Measurements from ENCODE around the gene LNX1.

The LNX1 gene

DNA sequence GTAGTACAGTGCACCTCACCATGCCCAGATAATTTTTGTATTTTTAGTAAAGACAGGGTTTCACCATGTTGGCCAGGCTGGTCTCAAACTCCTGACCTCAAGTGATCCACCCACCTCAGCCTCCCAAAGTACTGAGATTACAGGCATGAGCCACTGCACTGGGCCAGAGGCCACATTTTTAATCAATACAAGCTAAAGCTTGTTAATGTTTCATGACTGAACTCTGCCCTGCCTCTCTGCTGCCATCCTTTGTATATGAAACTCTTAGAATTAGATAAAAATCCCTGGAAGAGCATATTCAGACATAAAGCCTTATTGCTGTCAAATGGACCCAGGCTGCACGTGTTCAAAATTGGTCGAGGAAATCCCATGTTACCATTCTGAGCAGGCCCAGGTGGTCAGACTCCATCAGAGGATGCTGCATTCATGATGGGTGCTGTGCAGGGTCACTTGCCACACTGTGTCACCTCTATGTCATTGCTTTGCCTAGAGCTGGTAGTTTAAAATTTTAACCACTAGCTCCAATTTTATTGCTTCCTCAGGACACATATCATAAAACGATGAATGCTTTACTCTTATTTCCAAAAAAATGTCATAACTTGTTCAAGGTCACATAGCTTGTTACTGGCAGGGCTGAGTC, 45.2 kb downstream of the LNX1 start:
- peaks cover 11% of the 10 kb centered on the region for H3K27me3 Mint-ChIP-seq
- H3K27ac Mint-ChIP-seq, result no peak overlapping the region
- no peak overlapping the region for H3K4me3 Mint-ChIP-seq
- no peaks in the 10 kb centered on the region for H3K36me3 Mint-ChIP-seq (ENCODE audit: low read depth)
- no peaks in the 10 kb centered on the region for H3K4me1 Mint-ChIP-seq (ENCODE audit: low read depth)
- DNase-seq, result no peak
- no peaks in the 10 kb centered on the region for H3K9me3 Mint-ChIP-seq

DNA sequence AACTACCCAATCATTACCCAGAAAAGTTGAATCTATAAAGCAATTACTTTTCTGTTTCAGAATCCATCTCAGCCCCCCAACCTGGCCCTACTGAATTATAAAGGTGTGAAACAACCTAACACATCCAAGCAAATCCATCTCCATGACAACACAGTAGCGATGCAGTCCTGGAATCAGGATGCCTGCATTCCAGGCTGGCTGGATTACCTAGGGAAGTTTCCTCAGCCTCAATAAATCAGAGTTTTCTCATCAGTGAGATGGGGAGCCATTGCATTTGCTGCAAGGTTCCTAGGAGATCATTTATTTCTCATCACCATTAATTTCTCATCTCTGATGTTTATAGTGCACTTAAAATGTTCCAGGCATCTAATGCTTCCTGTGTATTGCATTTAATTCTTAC, 46.0 kb downstream of the LNX1 start:
- Mint-ChIP-seq H3K4me1 (ENCODE audit: low read depth) (no peaks in the 10 kb centered on the region), H3K9me3 (no peaks in the 10 kb centered on the region), H3K4me3 (no peak overlapping the region), H3K27me3 (peaks cover 11% of the 10 kb centered on the region), H3K36me3 (ENCODE audit: low read depth) (no peaks in the 10 kb centered on the region), H3K27ac (no peak overlapping the region)
- no peak for DNase-seq

DNA sequence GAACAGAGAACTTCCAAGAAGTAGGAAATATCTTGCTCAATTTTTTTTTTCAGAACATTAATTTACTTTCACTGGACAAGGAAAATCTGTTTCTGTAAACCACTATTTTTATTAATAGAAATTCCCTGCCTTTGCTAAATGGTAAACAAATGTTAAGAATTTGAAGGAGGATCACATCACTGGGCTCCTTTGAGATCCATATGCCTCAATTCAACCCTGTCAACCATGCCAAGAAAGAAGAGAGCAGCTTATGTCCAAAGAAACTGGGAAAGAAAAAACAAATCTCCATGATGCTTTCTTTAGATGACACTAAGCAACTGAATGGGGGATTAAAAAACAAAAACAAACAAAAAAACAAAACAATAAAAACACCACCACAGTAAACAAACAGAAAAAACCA, 47.7 kb downstream of the LNX1 start:
- Mint-ChIP-seq H3K36me3 (ENCODE audit: low read depth) (no peaks in the 10 kb centered on the region), H3K4me3 (no peak overlapping the region), H3K27ac (no peak overlapping the region), H3K27me3 (peaks cover 12% of the 10 kb centered on the region), H3K9me3 (no peaks in the 10 kb centered on the region), H3K4me1 (ENCODE audit: low read depth) (no peaks in the 10 kb centered on the region)
- DNase-seq, result no peak

GRCh38 chr4:53541577-53542206, 49.6 kb downstream of the LNX1 start:
- H3K27ac Mint-ChIP-seq, result no peak overlapping the region
- H3K4me1 Mint-ChIP-seq (ENCODE audit: low read depth), result no peaks in the 10 kb centered on the region
- H3K9me3 Mint-ChIP-seq, result no peaks in the 10 kb centered on the region
- no peaks in the 10 kb centered on the region for H3K36me3 Mint-ChIP-seq (ENCODE audit: low read depth)
- peaks cover 20% of the 10 kb centered on the region for H3K27me3 Mint-ChIP-seq
- no peak for DNase-seq
- no peak overlapping the region for H3K4me3 Mint-ChIP-seq

GRCh38 chr4:53538756-53539155, 52.5 kb downstream of the LNX1 start:
- no peak for DNase-seq
- Mint-ChIP-seq H3K4me3 (no peak overlapping the region), H3K4me1 (ENCODE audit: low read depth) (no peaks in the 10 kb centered on the region), H3K27ac (no peak overlapping the region), H3K36me3 (ENCODE audit: low read depth) (no peaks in the 10 kb centered on the region), H3K27me3 (peaks cover 23% of the 10 kb centered on the region), H3K9me3 (no peaks in the 10 kb centered on the region)

DNA sequence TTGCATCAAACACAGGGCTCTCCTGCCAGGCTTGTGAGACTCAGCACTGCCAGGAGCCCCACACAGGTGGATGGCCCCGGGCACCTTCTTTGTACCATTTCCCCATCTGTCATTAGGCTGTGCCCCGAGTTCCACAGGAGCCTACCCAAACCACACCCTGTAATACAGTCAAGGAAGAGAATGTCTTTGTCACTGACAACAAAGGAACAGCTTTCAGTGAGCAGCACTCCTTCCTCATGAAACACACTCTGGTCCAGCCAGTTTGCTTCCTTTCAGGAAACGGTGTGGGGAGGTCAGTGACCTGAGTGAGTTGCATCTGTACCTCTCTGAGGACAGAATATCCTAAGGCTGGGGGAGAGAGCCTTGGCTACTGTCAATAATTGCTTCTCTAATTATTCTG, 53.7 kb downstream of the LNX1 start:
- Mint-ChIP-seq H3K9me3 (no peaks in the 10 kb centered on the region), H3K27ac (no peak overlapping the region), H3K36me3 (ENCODE audit: low read depth) (no peaks in the 10 kb centered on the region), H3K4me3 (no peak overlapping the region), H3K4me1 (ENCODE audit: low read depth) (no peaks in the 10 kb centered on the region), H3K27me3 (peaks cover 22% of the 10 kb centered on the region)
- DNase-seq, result no peak

GRCh38 chr4:53536328-53536727, 55.0 kb downstream of the LNX1 start:
- no peaks in the 10 kb centered on the region for H3K9me3 Mint-ChIP-seq
- H3K27me3 Mint-ChIP-seq, result peaks cover 22% of the 10 kb centered on the region
- DNase-seq, result no peak
- H3K4me1 Mint-ChIP-seq (ENCODE audit: low read depth), result no peaks in the 10 kb centered on the region
- H3K36me3 Mint-ChIP-seq (ENCODE audit: low read depth), result no peaks in the 10 kb centered on the region
- H3K27ac Mint-ChIP-seq, result no peak overlapping the region
- H3K4me3 Mint-ChIP-seq, result no peak overlapping the region

DNA sequence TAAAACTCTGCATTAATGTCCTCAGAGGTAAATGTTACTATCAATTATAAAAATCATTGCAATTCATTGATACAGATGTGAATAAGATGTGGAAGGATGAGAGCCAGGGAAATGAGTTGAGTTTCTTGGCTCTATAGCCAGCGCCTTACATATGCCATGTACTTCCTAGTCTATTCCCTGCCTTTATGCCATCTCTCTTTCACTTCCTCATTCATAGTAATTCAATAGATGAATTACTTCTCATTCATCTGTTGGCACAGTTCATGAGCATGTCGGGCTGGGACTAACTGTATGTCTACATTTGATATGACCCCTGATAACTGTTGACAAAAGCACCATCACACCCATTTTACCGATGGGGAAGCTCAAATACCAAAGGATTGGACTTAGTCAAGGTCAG, 55.7 kb downstream of the LNX1 start:
- Mint-ChIP-seq H3K27me3 (peaks cover 22% of the 10 kb centered on the region), H3K27ac (no peak overlapping the region), H3K4me3 (no peak overlapping the region), H3K36me3 (ENCODE audit: low read depth) (no peaks in the 10 kb centered on the region), H3K9me3 (no peaks in the 10 kb centered on the region), H3K4me1 (ENCODE audit: low read depth) (no peaks in the 10 kb centered on the region)
- no peak for DNase-seq

GRCh38 chr4:53534684-53535083, 56.6 kb downstream of the LNX1 start:
- Mint-ChIP-seq H3K36me3 (ENCODE audit: low read depth) (no peaks in the 10 kb centered on the region), H3K9me3 (no peaks in the 10 kb centered on the region), H3K4me1 (ENCODE audit: low read depth) (no peaks in the 10 kb centered on the region)

GRCh38 chr4:53532521-53532920, 58.8 kb downstream of the LNX1 start:
- Mint-ChIP-seq H3K36me3 (ENCODE audit: low read depth) (no peaks in the 10 kb centered on the region), H3K9me3 (no peaks in the 10 kb centered on the region), H3K27me3 (peaks cover 31% of the 10 kb centered on the region), H3K4me1 (ENCODE audit: low read depth) (no peaks in the 10 kb centered on the region), H3K27ac (no peak overlapping the region), H3K4me3 (no peak overlapping the region)
- no peak for DNase-seq

More at GRCh38 chr4:53534684-53535083, 56.6 kb downstream of the LNX1 start:
- no peak overlapping the region for H3K27ac Mint-ChIP-seq
- DNase-seq, result no peak
- H3K27me3 Mint-ChIP-seq, result peaks cover 23% of the 10 kb centered on the region
- H3K4me3 Mint-ChIP-seq, result no peak overlapping the region

DNA sequence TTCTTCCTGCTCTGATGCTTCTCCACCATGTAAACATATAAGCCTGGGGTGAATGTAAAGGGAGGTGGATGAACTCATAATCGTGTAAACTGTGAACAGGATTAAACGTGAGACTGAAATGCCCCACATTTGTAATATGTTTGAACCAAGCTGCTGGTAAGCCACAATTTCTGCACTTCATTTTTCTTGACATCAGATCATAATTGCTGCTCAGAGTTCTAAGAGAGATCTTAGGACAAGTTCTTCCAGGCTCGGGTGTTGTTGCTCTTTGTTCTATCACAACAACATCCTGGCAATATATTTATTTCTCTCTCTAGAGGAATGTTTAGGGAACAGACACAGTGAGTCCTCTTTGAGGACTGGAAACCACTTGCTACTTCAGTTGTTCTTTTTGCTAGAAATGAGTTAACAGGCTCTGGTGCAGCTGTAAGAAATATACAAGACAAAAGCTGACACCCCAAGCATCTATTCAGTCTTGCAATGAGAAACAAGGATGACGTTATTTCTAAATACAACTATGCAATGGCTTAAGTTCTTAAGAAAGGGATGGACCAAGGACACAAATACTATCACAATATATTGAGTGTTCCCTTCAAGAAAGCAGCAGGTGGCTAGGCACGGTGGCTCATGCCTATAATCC, 59.6 kb downstream of the LNX1 start:
- Mint-ChIP-seq H3K9me3 (no peaks in the 10 kb centered on the region), H3K36me3 (ENCODE audit: low read depth) (no peaks in the 10 kb centered on the region), H3K4me3 (no peak overlapping the region), H3K27me3 (peaks cover 26% of the 10 kb centered on the region), H3K4me1 (ENCODE audit: low read depth) (no peaks in the 10 kb centered on the region), H3K27ac (no peak overlapping the region)
- DNase-seq, result no peak

- Mint-ChIP-seq H3K36me3 (ENCODE audit: low read depth) (no peaks in the 10 kb centered on the region), H3K27ac (no peak overlapping the region), H3K9me3 (no peaks in the 10 kb centered on the region), H3K27me3 (peaks cover 41% of the 10 kb centered on the region), H3K4me3 (no peak overlapping the region), H3K4me1 (ENCODE audit: low read depth) (no peaks in the 10 kb centered on the region)
- no peak for DNase-seq
Observed at GRCh38 chr4:53529025-53529424, 62.3 kb downstream of the LNX1 start.

- DNase-seq, result no peak
- Mint-ChIP-seq H3K9me3 (no peaks in the 10 kb centered on the region), H3K36me3 (ENCODE audit: low read depth) (no peaks in the 10 kb centered on the region), H3K27me3 (peaks cover 46% of the 10 kb centered on the region), H3K4me1 (ENCODE audit: low read depth) (no peaks in the 10 kb centered on the region), H3K27ac (no peak overlapping the region), H3K4me3 (no peak overlapping the region)
Observed at GRCh38 chr4:53527930-53528329, 63.4 kb downstream of the LNX1 start.

- no peak overlapping the region for H3K4me3 Mint-ChIP-seq
- no peak for DNase-seq
- no peaks in the 10 kb centered on the region for H3K4me1 Mint-ChIP-seq (ENCODE audit: low read depth)
- H3K27me3 Mint-ChIP-seq, result peaks cover 46% of the 10 kb centered on the region
- H3K9me3 Mint-ChIP-seq, result no peaks in the 10 kb centered on the region
- no peaks in the 10 kb centered on the region for H3K36me3 Mint-ChIP-seq (ENCODE audit: low read depth)
- no peak overlapping the region for H3K27ac Mint-ChIP-seq
Observed at GRCh38 chr4:53527326-53527725, 64.0 kb downstream of the LNX1 start.

GRCh38 chr4:53522334-53522733, 69.0 kb downstream of the LNX1 start:
- Mint-ChIP-seq H3K27me3 (peaks cover 32% of the 10 kb centered on the region), H3K9me3 (no peaks in the 10 kb centered on the region), H3K36me3 (ENCODE audit: low read depth) (no peaks in the 10 kb centered on the region), H3K27ac (no peak overlapping the region), H3K4me1 (ENCODE audit: low read depth) (no peaks in the 10 kb centered on the region), H3K4me3 (no peak overlapping the region)
- DNase-seq, result no peak

All from activated T-cell treated with anti-CD3 and anti-CD28 coated beads, Interleukin-2, amount 50 U/mL, for 24 hours (primary cell).